Mesangial cell (primary cell): ENCODE data around the gene CCNC. TPM values are rescaled to one million over a fixed set of nuclear protein-coding genes. Genes with fewer than 3 reads are reported as not detected.

Experiments
- total RNA-seq: library from RNA; depleted of rRNA; stranded (reverse); fragments of >200 nt; gene quantifications from 2 replicates; pipeline ENCODE4 v1.2.3, GENCODE V29; 2015

CCNC gene, protein sequence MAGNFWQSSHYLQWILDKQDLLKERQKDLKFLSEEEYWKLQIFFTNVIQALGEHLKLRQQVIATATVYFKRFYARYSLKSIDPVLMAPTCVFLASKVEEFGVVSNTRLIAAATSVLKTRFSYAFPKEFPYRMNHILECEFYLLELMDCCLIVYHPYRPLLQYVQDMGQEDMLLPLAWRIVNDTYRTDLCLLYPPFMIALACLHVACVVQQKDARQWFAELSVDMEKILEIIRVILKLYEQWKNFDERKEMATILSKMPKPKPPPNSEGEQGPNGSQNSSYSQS
- 52.0 and 62.0 TPM in 2 replicates for total RNA-seq

DNA sequence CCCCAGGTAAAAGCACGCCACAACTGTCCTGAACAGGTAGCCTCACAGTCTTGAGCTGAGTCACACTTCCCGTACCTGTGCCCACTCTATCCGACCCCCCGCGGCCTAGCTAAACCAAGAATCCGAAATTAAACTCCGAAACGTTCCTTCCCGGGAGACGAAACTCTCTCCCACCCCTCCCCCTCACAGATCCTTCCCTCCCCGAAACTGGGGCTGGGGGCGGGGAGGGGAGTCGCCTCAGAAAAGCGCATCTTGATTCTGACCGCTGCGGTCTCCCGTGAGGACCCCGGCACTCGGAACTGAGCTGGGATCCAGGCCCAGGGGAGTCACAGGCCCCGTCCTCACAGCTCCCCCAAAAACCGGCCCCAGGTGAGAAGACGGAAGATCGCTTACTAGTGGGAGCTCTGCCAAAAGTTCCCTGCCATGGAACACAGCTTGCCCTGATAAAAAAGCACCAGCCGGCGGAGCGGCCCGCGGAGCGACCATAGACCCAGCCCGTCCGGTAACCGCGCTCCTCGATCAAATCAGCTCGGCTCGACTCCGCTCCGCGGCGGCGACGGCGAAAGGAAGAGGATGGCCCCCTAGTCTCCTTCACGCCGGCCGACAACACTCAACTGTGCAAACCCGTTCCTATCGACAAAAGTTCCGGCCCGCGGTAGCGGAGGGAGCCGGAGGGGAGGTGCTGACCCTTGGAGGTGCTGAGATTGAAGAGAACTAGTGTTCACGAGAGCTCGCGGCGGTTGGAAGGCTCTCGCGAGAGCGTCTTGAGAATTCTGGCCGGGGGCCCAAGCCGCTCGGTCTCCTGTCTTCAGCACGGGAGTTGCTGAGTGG is at the start of gene CCNC:
Gene CCNC, minus strand, starts transcription at position 558 of the 831 bp plus-strand sequence. Its CDS starts 133 bp downstream, at position 425.

DNA sequence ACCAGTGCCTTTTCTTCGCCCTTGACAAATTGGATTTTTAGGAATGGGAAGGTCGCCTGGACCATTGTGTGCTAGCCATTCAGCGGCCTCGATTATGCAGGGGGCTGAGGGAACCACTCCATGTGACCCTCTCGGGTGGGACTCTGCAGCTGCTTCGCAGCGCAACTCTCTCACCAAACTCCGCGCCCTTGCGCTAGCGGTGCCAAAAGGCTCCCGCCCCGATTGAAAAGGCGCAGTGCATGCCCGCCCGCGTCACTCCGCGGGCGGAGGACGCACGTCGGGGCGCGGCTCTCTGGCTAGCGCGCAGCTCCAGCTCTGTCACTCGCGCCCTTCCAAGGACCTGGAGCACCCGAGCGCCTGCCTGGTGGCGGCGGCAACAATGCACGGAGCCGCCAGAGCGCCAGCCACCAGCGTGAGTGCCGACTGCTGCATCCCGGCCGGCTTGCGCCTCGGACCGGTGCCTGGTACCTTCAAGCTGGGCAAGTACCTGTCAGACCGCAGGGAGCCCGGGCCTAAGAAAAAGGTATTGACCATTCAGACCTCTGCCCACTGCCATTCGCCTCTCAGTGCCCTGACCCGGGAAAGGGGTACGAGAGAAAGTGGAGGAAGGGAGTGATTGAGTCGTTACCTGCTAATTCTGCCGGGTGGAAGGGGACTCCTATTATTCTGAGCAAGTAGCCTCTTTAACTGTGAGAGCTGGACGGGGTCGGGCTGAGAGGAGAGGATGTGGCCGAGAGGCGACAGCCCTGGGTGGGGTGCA is 38.4 kb upstream of the CCNC start, which contains the start of gene PRDM13:
Gene PRDM13, plus strand, starts transcription at position 178 of the 760 bp plus-strand sequence. Its CDS starts 202 bp downstream, at position 380.

Other genes starting within 250 kb of the CCNC start
- 3.7 and 5.5 TPM in 2 replicates for gene FAXC, start 219.0 kb downstream of the CCNC start, total RNA-seq
- 2.9 and 10.9 TPM in 2 replicates for gene COQ3, start 174.5 kb downstream of the CCNC start, total RNA-seq
- 18.1 and 26.9 TPM in 2 replicates for gene PNISR, start 143.4 kb downstream of the CCNC start, total RNA-seq
- gene USP45, start 53.2 kb downstream of the CCNC start, total RNA-seq = 7.4 and 10.9 TPM in 2 replicates
- not detected in 2 replicates for gene PRDM13, start 38.2 kb upstream of the CCNC start, total RNA-seq